ENCODE measurements around the gene PDZD4. TPM values are rescaled to one million over a fixed set of nuclear protein-coding genes. Genes with fewer than 3 reads are reported as not detected.

The PDZD4 gene
- polyA plus RNA-seq, 3 donors: 0.11 TPM; not detected in 2

- Histone ChIP-seq H3K79me2 (ENCODE audit: insufficient read depth, low read length) (no peaks in the 10 kb centered on the region), H3K36me3 (replicated peaks in 1 of 2; ENCODE audit: control insufficient read depth in 1 of 2, insufficient read depth in 2 of 2, low read length in 2 of 2) (no peaks in the 10 kb centered on the region), H4K20me1 (ENCODE audit: insufficient read depth, low read length) (no peaks in the 10 kb centered on the region), H3K9me3 (replicated peaks in 1 of 2; ENCODE audit: control insufficient read depth in 1 of 2, insufficient read depth in 1 of 2, low read length in 2 of 2) (no peaks in the 10 kb centered on the region), H3K4me3 (replicated peaks in 1 of 3; ENCODE audit: low read depth in 2 of 3, low read length in 3 of 3) (no peak overlapping the region), H3K4me2 (replicated peaks; ENCODE audit: extremely low read depth, low read length, poor library complexity, severe bottlenecking) (no peak overlapping the region), H2AFZ (ENCODE audit: insufficient read depth, low read depth, low read length, poor library complexity, severe bottlenecking) (no peak overlapping the region), H3K27ac (ENCODE audit: low read depth in 1 of 2, low read length in 2 of 2) (no peak overlapping the region), H3K4me1 (ENCODE audit: control insufficient read depth in 1 of 2, insufficient read depth in 2 of 2, low read length in 2 of 2) (no peaks in the 10 kb centered on the region), H3K9ac (ENCODE audit: insufficient read depth, low read length, poor library complexity, severe bottlenecking) (no peak overlapping the region), H3K27me3 (ENCODE audit: control insufficient read depth in 2 of 2, insufficient read depth in 2 of 2, low read length in 2 of 2) (peaks cover 28 to 69% of the 10 kb centered on the region in 2 donors)
- intact Hi-C loops (cut with micrococcal nuclease): no loop called here
- H3K4me1 Mint-ChIP-seq: no peaks in the 10 kb centered on the region
- TF ChIP-seq, protein P1, sequence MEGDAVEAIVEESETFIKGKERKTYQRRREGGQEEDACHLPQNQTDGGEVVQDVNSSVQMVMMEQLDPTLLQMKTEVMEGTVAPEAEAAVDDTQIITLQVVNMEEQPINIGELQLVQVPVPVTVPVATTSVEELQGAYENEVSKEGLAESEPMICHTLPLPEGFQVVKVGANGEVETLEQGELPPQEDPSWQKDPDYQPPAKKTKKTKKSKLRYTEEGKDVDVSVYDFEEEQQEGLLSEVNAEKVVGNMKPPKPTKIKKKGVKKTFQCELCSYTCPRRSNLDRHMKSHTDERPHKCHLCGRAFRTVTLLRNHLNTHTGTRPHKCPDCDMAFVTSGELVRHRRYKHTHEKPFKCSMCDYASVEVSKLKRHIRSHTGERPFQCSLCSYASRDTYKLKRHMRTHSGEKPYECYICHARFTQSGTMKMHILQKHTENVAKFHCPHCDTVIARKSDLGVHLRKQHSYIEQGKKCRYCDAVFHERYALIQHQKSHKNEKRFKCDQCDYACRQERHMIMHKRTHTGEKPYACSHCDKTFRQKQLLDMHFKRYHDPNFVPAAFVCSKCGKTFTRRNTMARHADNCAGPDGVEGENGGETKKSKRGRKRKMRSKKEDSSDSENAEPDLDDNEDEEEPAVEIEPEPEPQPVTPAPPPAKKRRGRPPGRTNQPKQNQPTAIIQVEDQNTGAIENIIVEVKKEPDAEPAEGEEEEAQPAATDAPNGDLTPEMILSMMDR (IDR thresholded peaks at IDR 0.05): no peak
- DNase-seq: no peak
- WGBS (ENCODE audit: insufficient coverage): no CpG with 5 or more reads among the region's 3 CpGs
- peaks cover 23 to 77% (median 49%) of the 10 kb centered on the region in 3 donors for H3K27me3 Mint-ChIP-seq (ENCODE audit: low read depth in 3 of 3)
- H3K36me3 Mint-ChIP-seq: no peaks in the 10 kb centered on the region
- peaks cover 0 to 2% (median 0%) of the 10 kb centered on the region in 7 donors for H3K9me3 Mint-ChIP-seq
- H3K4me3 Mint-ChIP-seq: peak overlapping the region in 1 of 2 donors; percentile 21
- no peak overlapping the region for H3K27ac Mint-ChIP-seq
These were observed 15.5 kb upstream of the PDZD4 start for GRCh38 chrX:153845842-153846241.

GRCh38 chrX:153845195-153845594 lies 14.9 kb upstream of the PDZD4 start:
- no peak for DNase-seq
- TF ChIP-seq, protein P1 (IDR thresholded peaks at IDR 0.05): no peak
- Histone ChIP-seq H3K4me3 (replicated peaks in 1 of 3; ENCODE audit: low read depth in 2 of 3, low read length in 3 of 3) (no peak overlapping the region), H3K9ac (ENCODE audit: insufficient read depth, low read length, poor library complexity, severe bottlenecking) (no peak overlapping the region), H4K20me1 (ENCODE audit: insufficient read depth, low read length) (no peaks in the 10 kb centered on the region), H3K4me2 (replicated peaks; ENCODE audit: extremely low read depth, low read length, poor library complexity, severe bottlenecking) (no peak overlapping the region), H3K27me3 (ENCODE audit: control insufficient read depth in 2 of 2, insufficient read depth in 2 of 2, low read length in 2 of 2) (peaks cover 28 to 63% of the 10 kb centered on the region in 2 donors), H3K9me3 (replicated peaks in 1 of 2; ENCODE audit: control insufficient read depth in 1 of 2, insufficient read depth in 1 of 2, low read length in 2 of 2) (no peaks in the 10 kb centered on the region), H3K79me2 (ENCODE audit: insufficient read depth, low read length) (no peaks in the 10 kb centered on the region), H2AFZ (ENCODE audit: insufficient read depth, low read depth, low read length, poor library complexity, severe bottlenecking) (no peak overlapping the region), H3K4me1 (ENCODE audit: control insufficient read depth in 1 of 2, insufficient read depth in 2 of 2, low read length in 2 of 2) (no peaks in the 10 kb centered on the region), H3K27ac (ENCODE audit: low read depth in 1 of 2, low read length in 2 of 2) (no peak overlapping the region), H3K36me3 (replicated peaks in 1 of 2; ENCODE audit: control insufficient read depth in 1 of 2, insufficient read depth in 2 of 2, low read length in 2 of 2) (no peaks in the 10 kb centered on the region)
- intact Hi-C loops (cut with micrococcal nuclease): no loop called here
- peaks cover 0 to 2% (median 0%) of the 10 kb centered on the region in 7 donors for H3K9me3 Mint-ChIP-seq
- peaks cover 22 to 74% (median 47%) of the 10 kb centered on the region in 3 donors for H3K27me3 Mint-ChIP-seq (ENCODE audit: low read depth in 3 of 3)
- no peak overlapping the region for H3K27ac Mint-ChIP-seq
- WGBS (ENCODE audit: insufficient coverage): no CpG with 5 or more reads among the region's 6 CpGs
- H3K4me1 Mint-ChIP-seq: no peaks in the 10 kb centered on the region
- no peaks in the 10 kb centered on the region for H3K36me3 Mint-ChIP-seq
- no peak overlapping the region for H3K4me3 Mint-ChIP-seq
